Natural killer cell treated with Interleukin-12 subunit alpha and Interleukin-12 subunit beta and Interleukin-15 and Interleukin-18, amount 100 ng/mL, for 72 hours (primary cell): ENCODE data around the gene NAGS. TPM values are rescaled to one million over a fixed set of nuclear protein-coding genes. Genes with fewer than 3 reads are reported as not detected.
"Not testable (repeated sequence)": the region's sequence is repeated elsewhere in the genome, so short reads cannot be mapped to it uniquely, and the experiment has no call there.

ENCODE experiments used
- ATAC-seq, 2 donors: fragments of 150-1000 bp; cut with Tn5 transposase in 1 of 2; sonication (Bioruptor Pico), chemical (Tn5 transposase) in 1 of 2; 2 replicates each; pipeline ENCODE4 v1.10.0; 2021
- DNase-seq: peaks from one replicate; pipeline ENCODE4 v3.0.0; 2022; ENCODE audit warnings: low spot score
- H3K27ac Mint-ChIP-seq, 2 donors: 1 replicate in 1 of 2; 2 replicates in 1 of 2; pipeline ENCODE4 v1.8.0; 2022; ENCODE audit warnings: mixed read lengths in 2 of 2, mild to moderate bottlenecking in 1 of 2, moderate library complexity in 1 of 2
- H3K27me3 Mint-ChIP-seq, 2 donors: 1 replicate in 1 of 2; 2 replicates in 1 of 2; pipeline ENCODE4 v1.8.0; 2022; ENCODE audit warnings: mixed read lengths in 2 of 2
- H3K36me3 Mint-ChIP-seq: one replicate; pipeline ENCODE4 v1.8.0; 2022; ENCODE audit warnings: mixed read lengths
- H3K4me1 Mint-ChIP-seq, 2 donors: 1 replicate in 1 of 2; 2 replicates in 1 of 2; pipeline ENCODE4 v1.8.0; 2022; ENCODE audit warnings: low read depth in 2 of 2, mixed read lengths in 2 of 2, mild to moderate bottlenecking in 1 of 2
- H3K4me3 Mint-ChIP-seq: one replicate; pipeline ENCODE4 v1.8.0; 2022; ENCODE audit warnings: mixed read lengths
- H3K9me3 Mint-ChIP-seq: 2 replicates; pipeline ENCODE4 v1.8.0; 2022; ENCODE audit warnings: mixed read lengths
- total RNA-seq, 2 donors: library from RNA; stranded (reverse); gene quantifications; one replicate each; pipeline ENCODE4 v1.2.3, GENCODE V29; 2022

Gene NAGS
- total RNA-seq, 2 donors from 2014 or later = 0.70 to 1.9 TPM

DNA sequence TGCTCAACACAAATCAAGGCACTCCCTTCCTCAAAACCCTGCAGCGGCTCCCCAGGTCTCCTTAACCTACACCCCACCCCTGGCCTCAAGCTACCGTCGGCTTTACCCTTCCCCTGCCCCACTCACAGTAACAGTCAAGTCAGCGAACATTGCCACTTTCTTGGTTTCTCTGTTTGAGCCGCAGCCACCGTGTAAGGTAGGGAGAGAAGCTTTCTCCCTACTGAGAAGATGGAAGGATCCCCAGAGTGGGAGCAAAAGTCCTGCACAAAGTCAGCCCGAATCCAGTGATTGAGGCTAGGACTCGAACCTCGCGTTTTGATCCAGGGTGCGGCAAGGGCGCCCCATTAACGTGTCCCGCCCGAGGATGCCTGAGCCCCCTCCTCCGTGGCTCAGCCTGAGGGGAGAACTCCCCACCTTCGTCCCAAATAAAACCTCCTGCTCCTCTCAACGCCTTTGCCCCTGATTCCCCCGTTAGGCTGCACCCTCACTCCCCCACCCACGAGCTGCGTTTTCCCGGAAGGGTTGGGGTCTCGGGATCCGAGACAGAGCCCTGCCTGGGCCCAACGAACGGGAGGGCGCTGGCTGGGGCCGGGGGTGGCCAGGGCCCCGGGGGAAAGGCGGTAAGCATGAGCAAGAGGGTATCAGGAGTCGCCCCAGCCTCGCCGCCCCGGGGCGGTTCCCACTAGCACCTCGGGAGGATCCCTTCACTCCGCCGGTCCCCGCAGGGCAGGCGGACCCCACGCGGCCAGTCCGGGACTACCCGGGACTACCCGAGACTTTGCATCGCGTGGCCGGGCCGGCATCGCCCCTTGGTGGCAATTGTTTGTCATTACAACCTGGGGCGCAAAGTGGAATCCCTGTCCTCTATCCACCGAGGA is 9.9 kb upstream of the NAGS start:
- Mint-ChIP-seq H3K9me3 (no peaks in the 10 kb centered on the region), H3K36me3 (no peaks in the 10 kb centered on the region), H3K4me3 (no peak overlapping the region), H3K27ac (no peak overlapping the region), H3K4me1 (no peaks in the 10 kb centered on the region), H3K27me3 (peaks cover 14 to 15% of the 10 kb centered on the region in 2 donors)
- peak; percentile 83 to 90 for ATAC-seq
- DNase-seq = peak; percentile 72

DNA sequence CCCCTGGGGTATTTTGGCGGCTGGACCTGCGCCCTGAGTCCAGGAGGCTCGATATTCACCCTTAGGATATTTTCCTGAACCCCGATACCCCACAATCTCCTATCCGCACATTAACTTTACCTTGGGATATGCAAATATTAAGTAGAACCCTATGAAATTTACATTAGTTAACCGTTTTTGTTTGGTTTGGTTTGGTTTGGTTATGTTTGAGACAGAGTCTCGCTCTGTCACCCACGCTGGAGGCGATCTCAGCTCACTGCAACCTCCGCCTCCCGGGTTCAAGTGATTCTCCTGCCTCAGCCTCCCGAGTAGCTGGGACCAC is 9.3 kb upstream of the NAGS start:
- Mint-ChIP-seq H3K27ac (no peak overlapping the region), H3K36me3 (no peaks in the 10 kb centered on the region), H3K9me3 (no peaks in the 10 kb centered on the region), H3K4me1 (no peaks in the 10 kb centered on the region), H3K27me3 (peaks cover 14 to 15% of the 10 kb centered on the region in 2 donors), H3K4me3 (no peak overlapping the region)
- ATAC-seq = no peak
- no peak for DNase-seq

GRCh38 chr17:43997180-43997579 is 7.2 kb upstream of the NAGS start:
- not testable (repeated sequence) for ATAC-seq, H3K36me3 Mint-ChIP-seq, H3K27ac Mint-ChIP-seq, H3K9me3 Mint-ChIP-seq, H3K4me1 Mint-ChIP-seq, H3K4me3 Mint-ChIP-seq, DNase-seq
- H3K27me3 Mint-ChIP-seq = peaks cover 15 to 20% of the 10 kb centered on the region in 2 donors

GRCh38 chr17:43998552-43998951 is 5.9 kb upstream of the NAGS start:
- ATAC-seq (no peak), DNase-seq (no peak)
- Mint-ChIP-seq H3K4me1 (no peaks in the 10 kb centered on the region), H3K27me3 (peaks cover 15 to 20% of the 10 kb centered on the region in 2 donors), H3K27ac (no peak overlapping the region), H3K9me3 (no peaks in the 10 kb centered on the region), H3K4me3 (no peak overlapping the region), H3K36me3 (no peaks in the 10 kb centered on the region)

DNA sequence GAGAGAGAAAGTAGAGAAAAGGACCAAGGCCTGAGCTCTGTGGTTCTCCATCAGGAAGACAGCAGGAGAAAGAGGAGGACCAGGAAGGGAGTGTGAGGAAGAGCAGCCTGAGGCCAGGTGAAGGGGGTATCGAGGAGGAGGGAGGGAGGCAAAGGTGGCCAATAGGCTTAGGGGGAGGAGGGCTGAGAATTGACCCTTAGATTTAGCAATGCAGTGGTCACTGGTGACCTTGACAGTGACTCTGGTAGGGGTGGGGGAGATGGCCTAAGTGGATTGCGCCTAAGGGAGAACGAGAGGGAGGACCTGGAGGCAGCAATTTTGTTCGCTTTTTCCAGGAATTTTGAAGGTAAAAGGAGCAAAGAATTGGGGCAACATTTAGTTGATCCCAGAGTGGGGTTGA is 5.4 kb upstream of the NAGS start:
- Mint-ChIP-seq H3K27me3 (peaks cover 12 to 20% of the 10 kb centered on the region in 2 donors), H3K36me3 (no peaks in the 10 kb centered on the region), H3K4me3 (no peak overlapping the region), H3K4me1 (no peaks in the 10 kb centered on the region), H3K9me3 (no peaks in the 10 kb centered on the region), H3K27ac (no peak overlapping the region)
- ATAC-seq = no peak
- DNase-seq = no peak

GRCh38 chr17:44000141-44000860 is 4.1 kb upstream of the NAGS start:
- no peak for ATAC-seq

GRCh38 chr17:44000871-44001460 is 3.5 kb upstream of the NAGS start:
- Mint-ChIP-seq H3K9me3 (no peaks in the 10 kb centered on the region), H3K36me3 (no peaks in the 10 kb centered on the region), H3K4me1 (peaks cover 1% of the 10 kb centered on the region in 2 donors), H3K27ac (no peak overlapping the region), H3K27me3 (peaks cover 7 to 16% of the 10 kb centered on the region in 2 donors), H3K4me3 (no peak overlapping the region)
- ATAC-seq (no peak), DNase-seq (no peak)

More at GRCh38 chr17:44000141-44000860, 4.1 kb upstream of the NAGS start:
- no peaks in the 10 kb centered on the region for H3K9me3 Mint-ChIP-seq
- H3K4me3 Mint-ChIP-seq = no peak overlapping the region
- H3K27ac Mint-ChIP-seq = no peak overlapping the region
- no peak for DNase-seq
- H3K36me3 Mint-ChIP-seq = no peaks in the 10 kb centered on the region
- H3K27me3 Mint-ChIP-seq = peaks cover 7 to 17% of the 10 kb centered on the region in 2 donors
- H3K4me1 Mint-ChIP-seq = no peaks in the 10 kb centered on the region

GRCh38 chr17:44001461-44001920 is 2.9 kb upstream of the NAGS start:
- DNase-seq (no peak), ATAC-seq (no peak)
- no peaks in the 10 kb centered on the region for H3K9me3 Mint-ChIP-seq
- peaks cover 7 to 17% of the 10 kb centered on the region in 2 donors for H3K27me3 Mint-ChIP-seq
- no peaks in the 10 kb centered on the region for H3K36me3 Mint-ChIP-seq
- no peak overlapping the region for H3K27ac Mint-ChIP-seq
- no peak overlapping the region for H3K4me3 Mint-ChIP-seq
- H3K4me1 Mint-ChIP-seq = peaks cover 7% of the 10 kb centered on the region in 2 donors

GRCh38 chr17:44002141-44002848 is 2.1 kb upstream of the NAGS start:
- DNase-seq (no peak), ATAC-seq (no peak)
- Mint-ChIP-seq H3K36me3 (no peaks in the 10 kb centered on the region), H3K9me3 (no peaks in the 10 kb centered on the region), H3K4me3 (no peak overlapping the region), H3K27me3 (peaks cover 7 to 17% of the 10 kb centered on the region in 2 donors), H3K27ac (no peak overlapping the region), H3K4me1 (peaks cover 7% of the 10 kb centered on the region in 2 donors)

DNA sequence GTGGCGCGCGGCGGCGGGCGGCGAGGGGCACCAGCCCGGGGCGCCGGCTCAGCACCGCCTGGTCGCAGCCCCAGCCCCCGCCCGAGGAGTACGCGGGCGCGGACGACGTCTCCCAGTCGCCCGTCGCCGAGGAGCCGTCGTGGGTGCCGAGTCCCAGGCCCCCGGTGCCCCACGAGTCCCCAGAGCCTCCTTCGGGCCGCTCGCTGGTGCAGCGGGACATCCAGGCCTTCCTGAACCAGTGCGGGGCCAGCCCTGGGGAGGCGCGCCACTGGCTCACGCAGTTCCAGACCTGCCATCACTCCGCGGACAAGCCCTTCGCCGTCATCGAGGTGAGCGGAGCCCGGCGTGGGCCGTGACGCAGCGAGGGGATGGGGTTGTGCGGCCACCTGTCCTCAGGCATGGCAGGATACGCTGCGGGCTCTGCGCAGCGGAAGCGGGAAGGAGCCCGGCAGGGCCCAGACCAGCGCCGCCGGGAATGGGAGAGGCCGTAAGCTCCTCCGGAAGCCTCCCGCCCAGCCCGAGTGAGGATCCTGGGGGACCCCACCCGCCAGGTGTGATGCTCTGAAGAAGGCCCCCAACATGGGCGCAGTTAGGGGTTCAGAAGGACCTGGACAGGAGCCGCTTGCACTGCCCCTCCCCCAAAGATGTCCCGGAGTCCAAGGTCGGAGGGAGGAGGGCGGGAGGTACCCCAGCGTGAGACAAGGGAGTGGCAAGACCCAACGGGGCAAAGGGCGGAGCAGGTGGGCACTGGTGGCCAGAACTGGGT is 522 bp downstream of the NAGS start:
- H3K36me3 Mint-ChIP-seq = no peaks in the 10 kb centered on the region
- no peak overlapping the region for H3K4me3 Mint-ChIP-seq

DNA sequence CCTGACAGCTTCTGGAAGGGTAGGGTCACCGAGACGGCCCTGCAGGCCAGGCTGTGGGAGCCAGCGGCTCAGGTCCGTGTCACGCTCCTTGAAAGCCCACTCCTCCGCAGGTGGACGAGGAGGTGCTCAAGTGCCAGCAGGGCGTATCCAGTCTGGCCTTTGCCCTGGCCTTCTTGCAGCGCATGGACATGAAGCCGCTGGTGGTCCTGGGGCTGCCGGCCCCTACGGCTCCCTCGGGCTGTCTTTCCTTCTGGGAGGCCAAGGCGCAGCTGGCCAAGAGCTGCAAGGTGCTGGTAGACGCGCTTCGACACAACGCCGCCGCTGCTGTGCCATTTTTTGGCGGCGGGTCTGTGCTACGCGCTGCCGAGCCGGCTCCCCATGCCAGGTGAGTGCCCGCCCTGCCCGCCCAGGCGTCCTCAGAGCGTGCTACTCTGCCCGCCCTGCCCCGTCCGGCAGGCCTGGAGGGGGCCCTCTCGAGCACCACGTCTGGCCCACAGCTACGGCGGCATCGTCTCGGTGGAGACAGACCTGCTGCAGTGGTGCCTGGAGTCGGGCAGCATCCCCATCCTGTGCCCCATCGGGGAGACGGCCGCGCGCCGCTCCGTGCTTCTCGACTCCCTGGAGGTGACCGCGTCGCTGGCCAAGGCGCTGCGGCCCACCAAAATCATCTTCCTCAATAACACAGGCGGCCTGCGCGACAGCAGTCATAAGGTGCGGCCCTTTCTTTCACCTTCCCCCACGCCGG is 1.3 kb downstream of the NAGS start:
- Mint-ChIP-seq H3K27me3 (peaks cover 0 to 12% of the 10 kb centered on the region in 2 donors), H3K4me1 (peaks cover 15 to 17% of the 10 kb centered on the region in 2 donors), H3K27ac (peak overlapping the region; percentile 77 to 94), H3K9me3 (no peaks in the 10 kb centered on the region), H3K36me3 (no peaks in the 10 kb centered on the region), H3K4me3 (peak overlapping the region; percentile 86)
- ATAC-seq (peak; percentile 1 to 21), DNase-seq (no peak)

More for the DNA sequence above, 522 bp downstream of the NAGS start:
- Mint-ChIP-seq H3K27me3 (peaks cover 0 to 12% of the 10 kb centered on the region in 2 donors), H3K27ac (no peak overlapping the region), H3K4me1 (peaks cover 15% of the 10 kb centered on the region in 2 donors), H3K9me3 (no peaks in the 10 kb centered on the region)
- ATAC-seq = no peak
- DNase-seq = no peak

GRCh38 chr17:44006272-44006597 is 1.8 kb downstream of the NAGS start:
- peak in 1 of 2 donors; percentile 1 for ATAC-seq
- no peak for DNase-seq
- peaks cover 15 to 18% of the 10 kb centered on the region in 2 donors for H3K4me1 Mint-ChIP-seq
- no peaks in the 10 kb centered on the region for H3K9me3 Mint-ChIP-seq
- peak overlapping the region; percentile 77 to 94 for H3K27ac Mint-ChIP-seq
- no peaks in the 10 kb centered on the region for H3K36me3 Mint-ChIP-seq
- peaks cover 0 to 12% of the 10 kb centered on the region in 2 donors for H3K27me3 Mint-ChIP-seq
- peak overlapping the region; percentile 86 for H3K4me3 Mint-ChIP-seq
